GM03348 (cell line): ENCODE measurements around the gene STAT5A.
"Not testable (repeated sequence)": the region's sequence is repeated elsewhere in the genome, so short reads cannot be mapped to it uniquely, and the experiment has no call there.

Experiments used
- DNase-seq: peaks from one replicate; pipeline ENCODE4 v3.0.0; 2012; ENCODE audit warnings: low spot score

The STAT5A gene

GRCh38 chr17:42308446-42308845 is 20.1 kb downstream of the STAT5A start:
- no peak for DNase-seq

GRCh38 chr17:42309142-42309541 is 20.8 kb downstream of the STAT5A start:
- no peak for DNase-seq

- DNase-seq, result no peak
These were observed 21.9 kb downstream of the STAT5A start for GRCh38 chr17:42309986-42310786.

- no peak for DNase-seq
These were observed 22.5 kb downstream of the STAT5A start for GRCh38 chr17:42310787-42311215.

GRCh38 chr17:42311240-42312034 is 23.1 kb downstream of the STAT5A start:
- DNase-seq, result peak; percentile 95

- no peak for DNase-seq
These were observed 23.7 kb downstream of the STAT5A start for GRCh38 chr17:42312035-42312284.

GRCh38 chr17:42312285-42313130 is 24.2 kb downstream of the STAT5A start:
- peak; percentile 87 for DNase-seq

- no peak for DNase-seq
These were observed 25.1 kb downstream of the STAT5A start for GRCh38 chr17:42313389-42313772.

- DNase-seq, result no peak
These were observed 25.7 kb downstream of the STAT5A start for GRCh38 chr17:42313773-42314566.

- DNase-seq, result no peak
These were observed 27.3 kb downstream of the STAT5A start for GRCh38 chr17:42315402-42316156.

- no peak for DNase-seq
These were observed 28.5 kb downstream of the STAT5A start for GRCh38 chr17:42316755-42317154.

- DNase-seq, result no peak
These were observed 29.1 kb downstream of the STAT5A start for GRCh38 chr17:42317266-42317845.

GRCh38 chr17:42317967-42318366 is 29.7 kb downstream of the STAT5A start:
- not testable (repeated sequence) for DNase-seq

- DNase-seq, result no peak
These were observed 33.3 kb downstream of the STAT5A start for GRCh38 chr17:42321555-42321954.

- peak; percentile 92 for DNase-seq
These were observed 34.3 kb downstream of the STAT5A start for GRCh38 chr17:42322382-42323267.

GRCh38 chr17:42323268-42323773 is 35.0 kb downstream of the STAT5A start:
- DNase-seq, result no peak

- DNase-seq, result peak; percentile 81
These were observed 36.7 kb downstream of the STAT5A start for GRCh38 chr17:42325026-42325425.

- DNase-seq, result peak; percentile 70
These were observed 41.0 kb downstream of the STAT5A start for GRCh38 chr17:42329025-42329976.
